CD4-positive, alpha-beta T cell (primary cell): ENCODE results near the gene DNASE1L2. TPM values are rescaled to one million over a fixed set of nuclear protein-coding genes. Genes with fewer than 3 reads are reported as not detected.

Experiments used
- ATAC-seq: fragments of 200-7000 bp; cut with Tn5 transposase; one replicate; pipeline ENCODE4 v1.10.0; 2022; ENCODE audit warnings: mild to moderate bottlenecking; ENCODE audit not compliant: poor library complexity
- CTCF ChIA-PET: fragments of 350-600 bp; sonication (Branson Sonifier 250); formaldehyde crosslinking; loops from one replicate; lab custom pipeline; 2021; ENCODE audit warnings: antibody characterized with exemption, inconsistent platforms; lab: Charles Lee
- POLR2A ChIA-PET: fragments of 350-600 bp; sonication (Branson Sonifier 250); formaldehyde crosslinking; loops from one replicate; lab custom pipeline; 2021; ENCODE audit warnings: antibody characterized with exemption, inconsistent platforms; lab: Charles Lee
- DNase-seq, 14 experiments: peaks; one replicate each; pipeline ENCODE4 v3.0.0-alpha.2; 2013 to 2020; ENCODE audit warnings: mixed read lengths in 2 of 14
- H3K27ac ChIP-seq, 2 donors: one replicate each; pipeline versions ENCODE4 v1.5.1 to v1.7.0; 2013; ENCODE audit warnings: low read length in 2 of 2, low read depth in 1 of 2, mild to moderate bottlenecking in 1 of 2
- H3K27me3 ChIP-seq, 2 experiments: 1 replicate in 1 of 2; 2 replicates in 1 of 2; pipeline versions ENCODE4 v1.6.1 to v1.7.0; 2013; ENCODE audit warnings: low read length in 2 of 2, control low read depth in 1 of 2, mild to moderate bottlenecking in 1 of 2, moderate library complexity in 1 of 2; ENCODE audit not compliant: insufficient read depth in 2 of 2, control insufficient read depth in 1 of 2
- H3K36me3 ChIP-seq: one replicate; pipeline ENCODE4 v1.6.1; 2013; ENCODE audit warnings: low read length, control low read depth; ENCODE audit not compliant: insufficient read depth
- H3K4me1 ChIP-seq: one replicate; pipeline ENCODE4 v1.6.1; 2013; ENCODE audit warnings: low read length, control low read depth; ENCODE audit not compliant: insufficient read depth
- H3K4me3 ChIP-seq: one replicate; pipeline ENCODE4 v1.5.1; 2013; ENCODE audit warnings: mild to moderate bottlenecking, low read length, moderate library complexity
- H3K9me3 ChIP-seq, 2 experiments: 1 replicate in 1 of 2; 2 replicates in 1 of 2; pipeline versions ENCODE4 v1.6.1 to v1.7.0; 2013; ENCODE audit warnings: low read length in 2 of 2, mild to moderate bottlenecking in 2 of 2, control low read depth in 1 of 2, moderate library complexity in 1 of 2; ENCODE audit not compliant: control insufficient read depth in 1 of 2, insufficient read depth in 1 of 2
- H3K27ac Mint-ChIP-seq: one replicate; pipeline ENCODE4 v1.8.0; 2020; ENCODE audit warnings: mixed read lengths
- H3K27me3 Mint-ChIP-seq: one replicate; pipeline ENCODE4 v1.8.0; 2021; ENCODE audit warnings: mixed read lengths
- H3K36me3 Mint-ChIP-seq: one replicate; pipeline ENCODE4 v1.8.0; 2021; ENCODE audit warnings: low read depth, mixed read lengths
- H3K4me1 Mint-ChIP-seq: one replicate; pipeline ENCODE4 v1.8.0; 2021; ENCODE audit warnings: low read depth, mixed read lengths
- H3K4me3 Mint-ChIP-seq: one replicate; pipeline ENCODE4 v1.8.0; 2020; ENCODE audit warnings: mild to moderate bottlenecking, mixed read lengths
- H3K9me3 Mint-ChIP-seq: one replicate; pipeline ENCODE4 v1.8.0; 2020; ENCODE audit warnings: mixed read lengths
- CTCF ChIP-seq: fragments of 200-600 bp; IDR thresholded peaks from one replicate; pipeline ENCODE4 v1.8.0; 2022; ENCODE audit warnings: antibody characterized with exemption, mild to moderate bottlenecking
- intact Hi-C, 2 experiments: fragments of 100-400 bp; cut with DNase I in 1 of 2; cut with micrococcal nuclease in 1 of 2; formaldehyde crosslinking; loops; one replicate each; pipeline versions ENCODE4 v1.15.1 to v1.9.0; 2023 to 2025; cut with DNase I, micrococcal nuclease
- total RNA-seq, 174 experiments: library from RNA in 2 of 174; stranded (reverse) in 2 of 174; gene quantifications; one replicate each; pipeline ENCODE4 v1.2.3 and lab custom pipeline; 2021 to 2026

DNASE1L2 gene
- total RNA-seq, 2 experiments from 2014 or later: 0.22 to 0.36 TPM

- Histone ChIP-seq H3K36me3 (peaks cover 70% of the 10 kb centered on the region), H3K4me3 (no peak overlapping the region), H3K9me3 (no peaks in the 10 kb centered on the region), H3K4me1 (peaks cover 2% of the 10 kb centered on the region), H3K27ac (no peak overlapping the region), H3K27me3 (peaks cover 0 to 4% of the 10 kb centered on the region in 2 experiments)
- Mint-ChIP-seq H3K27me3 (peaks cover 4% of the 10 kb centered on the region), H3K4me1 (peaks cover under 1% of the 10 kb centered on the region), H3K4me3 (no peak overlapping the region), H3K27ac (no peak overlapping the region), H3K36me3 (peaks cover 30% of the 10 kb centered on the region), H3K9me3 (no peaks in the 10 kb centered on the region)
- DNase-seq: no peak
- ATAC-seq: no peak
- POLR2A ChIA-PET: no interaction called here
- TF ChIP-seq CTCF: no peak
- CTCF ChIA-PET: no interaction called here
- intact Hi-C loops: no loop called here
Observed at GRCh38 chr16:2231016-2231931, 5.0 kb upstream of the DNASE1L2 start.

- Histone ChIP-seq H3K36me3 (peaks cover 70% of the 10 kb centered on the region), H3K9me3 (no peaks in the 10 kb centered on the region), H3K4me3 (no peak overlapping the region), H3K27ac (no peak overlapping the region), H3K4me1 (peaks cover 11% of the 10 kb centered on the region), H3K27me3 (peaks cover 0 to 12% of the 10 kb centered on the region in 2 experiments)
- Mint-ChIP-seq H3K36me3 (peaks cover 30% of the 10 kb centered on the region), H3K27ac (no peak overlapping the region), H3K27me3 (peaks cover 4% of the 10 kb centered on the region), H3K9me3 (no peaks in the 10 kb centered on the region), H3K4me1 (no peaks in the 10 kb centered on the region), H3K4me3 (no peak overlapping the region)
- TF ChIP-seq CTCF: no peak
- DNase-seq (no peak), ATAC-seq (no peak)
- ChIA-PET POLR2A (no interaction called here), CTCF (no interaction called here)
- intact Hi-C loops: no loop called here
Observed at GRCh38 chr16:2232094-2232990, 3.9 kb upstream of the DNASE1L2 start.

GRCh38 chr16:2233046-2233775, 3.0 kb upstream of the DNASE1L2 start:
- Histone ChIP-seq H3K27me3 (peaks cover 0 to 12% of the 10 kb centered on the region in 2 experiments), H3K4me1 (peaks cover 11% of the 10 kb centered on the region), H3K27ac (no peak overlapping the region), H3K36me3 (peaks cover 66% of the 10 kb centered on the region), H3K9me3 (no peaks in the 10 kb centered on the region), H3K4me3 (no peak overlapping the region)
- POLR2A ChIA-PET: no interaction called here
- Mint-ChIP-seq H3K36me3 (peaks cover 30% of the 10 kb centered on the region), H3K27me3 (peaks cover 4% of the 10 kb centered on the region), H3K27ac (no peak overlapping the region), H3K9me3 (no peaks in the 10 kb centered on the region), H3K4me1 (no peaks in the 10 kb centered on the region), H3K4me3 (no peak overlapping the region)
- ATAC-seq (no peak), DNase-seq (no peak)
- no peak for TF ChIP-seq CTCF
- intact Hi-C loops: no loop called here
- CTCF ChIA-PET: no interaction called here
